PC-9 (cell line): ENCODE measurements around the gene CCDC86. TPM values are rescaled to one million over a fixed set of nuclear protein-coding genes. Genes with fewer than 3 reads are reported as not detected.

ENCODE experiments used
- BruUV-seq: library from RNA; stranded (reverse); fragments of 400-500 nt; replicated peaks from 2 replicates; lab custom pipeline; 2021; lab: Mats Ljungman, UMichigan
- CTCF ChIA-PET: fragments of 300-600 bp; sonication (Branson Sonifier 250); formaldehyde crosslinking; loops from one replicate; lab custom pipeline; 2022; ENCODE audit warnings: antibody characterized with exemption; lab: Charles Lee
- POLR2A ChIA-PET: fragments of 300-600 bp; sonication (Branson Sonifier 250); formaldehyde crosslinking; loops from one replicate; lab custom pipeline; 2022; ENCODE audit warnings: antibody characterized with exemption; ENCODE audit not compliant: unreplicated experiment; lab: Charles Lee
- DNase-seq, 2 experiments: peaks; one replicate each; pipeline versions ENCODE4 v3.0.0 to v3.0.0-alpha.2; 2015 to 2022; ENCODE audit warnings: mixed read lengths in 1 of 2
- H2AFZ ChIP-seq: fragments of 200-600 bp; sonication (generic); 2 replicates; pipeline ENCODE4 v1.8.1; 2017; ENCODE audit warnings: antibody characterized with exemption
- H3F3A ChIP-seq: fragments of 200-600 bp; sonication (generic); 2 replicates; pipeline ENCODE4 v1.8.1; 2017; ENCODE audit warnings: antibody characterized with exemption, mild to moderate bottlenecking, low read depth; ENCODE audit not compliant: insufficient read depth
- H3K27ac ChIP-seq: fragments of 200-600 bp; sonication (generic); 2 replicates; pipeline ENCODE4 v1.6.1; 2016; ENCODE audit warnings: mixed run types
- H3K27me3 ChIP-seq: fragments of 200-600 bp; sonication (generic); 2 replicates; pipeline ENCODE4 v1.6.1; 2016; ENCODE audit warnings: low read depth, mixed run types; ENCODE audit not compliant: insufficient read depth
- H3K36me3 ChIP-seq: fragments of 200-600 bp; sonication (generic); 2 replicates; pipeline ENCODE4 v1.6.1; 2016; ENCODE audit warnings: low read depth, mixed run types
- H3K4me1 ChIP-seq: fragments of 200-600 bp; sonication (generic); replicated peaks from 2 replicates; pipeline ENCODE4 v1.6.1; 2016; ENCODE audit warnings: mixed run types; ENCODE audit not compliant: insufficient read depth
- H3K4me2 ChIP-seq: fragments of 200-600 bp; sonication (generic); 2 replicates; pipeline ENCODE4 v1.6.1; 2017; ENCODE audit warnings: mixed run types
- H3K4me3 ChIP-seq: fragments of 200-600 bp; sonication (generic); 2 replicates; pipeline ENCODE4 v1.6.1; 2016; ENCODE audit warnings: mixed run types
- H3K79me2 ChIP-seq: fragments of 200-600 bp; sonication (generic); 2 replicates; pipeline ENCODE4 v1.6.1; 2017; ENCODE audit warnings: low read depth, mixed run types
- H3K9me2 ChIP-seq: fragments of 200-600 bp; sonication (generic); 2 replicates; pipeline ENCODE4 v1.8.1; 2017; ENCODE audit warnings: mild to moderate bottlenecking; ENCODE audit not compliant: insufficient read depth
- H3K9me3 ChIP-seq: fragments of 200-600 bp; sonication (generic); 2 replicates; pipeline ENCODE4 v1.8.1; 2016; ENCODE audit warnings: low read depth; ENCODE audit not compliant: insufficient read depth
- H4K20me1 ChIP-seq: fragments of 200-600 bp; sonication (generic); 2 replicates; pipeline ENCODE4 v1.8.1; 2017; ENCODE audit not compliant: insufficient read depth
- EZH2 ChIP-seq: fragments of 200-600 bp; sonication (generic); IDR thresholded peaks from 2 replicates; pipeline ENCODE4 v1.8.0; 2017; ENCODE audit warnings: antibody characterized with exemption, low read depth
- intact Hi-C: fragments of 100-400 bp; cut with micrococcal nuclease; formaldehyde crosslinking; loops from one replicate; pipeline ENCODE4 v1.10.0; 2022; ENCODE audit not compliant: unreplicated experiment
- total RNA-seq: library from RNA; stranded (reverse); gene quantifications from 2 replicates; pipeline ENCODE4 v1.2.3, GENCODE V29; 2021
- TF ChIP-seq, protein P1 (sequence below): fragments of 200-600 bp; sonication (generic); conservative IDR thresholded peaks from 2 replicates; pipeline ENCODE4 v1.6.1; 2017; ENCODE audit warnings: mixed run types, antibody characterized with exemption, mild to moderate bottlenecking, moderate library complexity

The CCDC86 gene
- total RNA-seq, 1 experiment from 2014 or later: 35.6 TPM

DNA sequence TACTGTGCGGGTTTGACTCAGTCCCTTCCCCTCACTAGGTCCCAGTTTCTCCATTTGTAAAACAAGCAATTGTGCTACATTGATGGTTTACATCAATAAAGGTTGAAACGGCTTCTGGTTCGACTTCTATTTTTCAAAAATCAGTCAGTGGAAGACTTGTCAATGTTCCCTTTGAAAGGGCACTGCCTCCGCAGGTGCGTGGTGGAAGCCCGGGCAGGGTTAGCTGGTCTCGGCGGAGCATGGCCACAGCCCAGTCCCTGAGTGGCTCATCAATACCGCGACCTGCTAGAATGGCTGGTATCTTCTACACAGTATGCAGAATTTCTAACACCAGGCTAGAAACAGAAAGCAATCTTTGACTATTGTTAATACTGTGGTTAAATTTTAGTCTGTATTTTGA is 40.7 kb upstream of the CCDC86 start:
- Histone ChIP-seq H3K9me3 (no peaks in the 10 kb centered on the region), H3K79me2 (no peaks in the 10 kb centered on the region), H3F3A (no peaks in the 10 kb centered on the region), H3K27me3 (peaks cover 95% of the 10 kb centered on the region), H2AFZ (no peak overlapping the region), H3K4me2 (no peak overlapping the region), H3K4me3 (no peak overlapping the region), H3K9me2 (no peaks in the 10 kb centered on the region), H3K36me3 (no peaks in the 10 kb centered on the region), H4K20me1 (no peaks in the 10 kb centered on the region), H3K4me1 (no peaks in the 10 kb centered on the region), H3K27ac (no peak overlapping the region)
- BruUV-seq: no TSS peak
- TF ChIP-seq, protein P1, sequence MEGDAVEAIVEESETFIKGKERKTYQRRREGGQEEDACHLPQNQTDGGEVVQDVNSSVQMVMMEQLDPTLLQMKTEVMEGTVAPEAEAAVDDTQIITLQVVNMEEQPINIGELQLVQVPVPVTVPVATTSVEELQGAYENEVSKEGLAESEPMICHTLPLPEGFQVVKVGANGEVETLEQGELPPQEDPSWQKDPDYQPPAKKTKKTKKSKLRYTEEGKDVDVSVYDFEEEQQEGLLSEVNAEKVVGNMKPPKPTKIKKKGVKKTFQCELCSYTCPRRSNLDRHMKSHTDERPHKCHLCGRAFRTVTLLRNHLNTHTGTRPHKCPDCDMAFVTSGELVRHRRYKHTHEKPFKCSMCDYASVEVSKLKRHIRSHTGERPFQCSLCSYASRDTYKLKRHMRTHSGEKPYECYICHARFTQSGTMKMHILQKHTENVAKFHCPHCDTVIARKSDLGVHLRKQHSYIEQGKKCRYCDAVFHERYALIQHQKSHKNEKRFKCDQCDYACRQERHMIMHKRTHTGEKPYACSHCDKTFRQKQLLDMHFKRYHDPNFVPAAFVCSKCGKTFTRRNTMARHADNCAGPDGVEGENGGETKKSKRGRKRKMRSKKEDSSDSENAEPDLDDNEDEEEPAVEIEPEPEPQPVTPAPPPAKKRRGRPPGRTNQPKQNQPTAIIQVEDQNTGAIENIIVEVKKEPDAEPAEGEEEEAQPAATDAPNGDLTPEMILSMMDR: no peak
- TF ChIP-seq EZH2: no peak
- CTCF ChIA-PET: no interaction called here
- no peak for DNase-seq
- intact Hi-C loops: no loop called here
- POLR2A ChIA-PET: no interaction called here

DNA sequence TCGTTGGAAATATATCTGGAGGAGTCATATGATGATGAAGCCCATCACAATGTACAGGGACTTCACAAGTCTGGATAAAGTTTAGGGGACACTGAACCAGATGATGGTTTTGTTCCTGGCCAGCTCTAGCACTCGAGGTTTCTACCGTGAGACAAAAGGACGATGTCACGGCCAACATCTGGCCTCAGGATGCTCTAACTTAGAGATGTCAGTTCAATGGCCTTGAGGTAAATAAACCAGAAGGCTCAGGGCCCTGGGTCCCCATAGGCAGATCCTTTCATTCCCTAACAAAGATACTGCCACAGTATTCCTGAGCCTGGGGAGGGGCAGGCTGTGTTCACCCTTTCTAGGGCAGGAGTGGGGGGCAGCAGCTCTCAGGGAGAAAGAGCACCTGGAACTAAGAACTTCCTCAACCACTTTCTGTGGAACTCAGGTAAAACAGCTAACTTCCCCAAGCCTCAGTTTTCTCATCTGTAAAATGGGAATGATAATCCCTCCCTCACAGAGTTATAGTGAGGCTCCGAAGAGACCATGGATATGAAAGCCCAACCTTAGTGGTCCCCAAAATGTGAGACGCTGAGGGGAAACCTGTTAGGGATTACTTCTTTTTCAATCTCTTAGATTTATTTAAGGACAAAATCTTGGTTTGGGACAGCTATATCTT is 38.5 kb upstream of the CCDC86 start:
- H3K79me2 ChIP-seq: no peaks in the 10 kb centered on the region

DNA sequence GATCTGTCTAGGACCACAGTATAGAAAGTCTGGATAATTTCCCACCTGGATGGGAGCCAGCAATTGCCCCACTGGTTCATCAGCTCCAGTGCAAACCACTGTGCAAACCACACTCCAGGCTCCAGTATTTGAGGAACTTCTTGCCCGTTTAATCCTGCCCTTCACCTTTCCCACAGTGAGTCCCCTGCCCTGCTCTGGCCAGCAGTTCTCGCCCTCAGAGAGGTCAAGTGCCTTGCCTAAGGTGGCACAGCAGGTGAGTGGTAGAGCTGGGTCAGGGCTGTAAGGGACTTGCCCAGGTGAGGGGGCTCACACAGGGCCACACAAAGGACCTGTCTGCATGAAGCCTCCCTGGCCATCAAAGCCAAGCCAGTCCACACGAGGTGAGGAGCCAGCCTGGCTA is 32.7 kb upstream of the CCDC86 start:
- Histone ChIP-seq H3F3A (no peaks in the 10 kb centered on the region), H3K9me3 (no peaks in the 10 kb centered on the region), H3K79me2 (no peaks in the 10 kb centered on the region), H2AFZ (no peak overlapping the region), H3K27me3 (peaks cover 70% of the 10 kb centered on the region), H3K9me2 (no peaks in the 10 kb centered on the region), H3K27ac (no peak overlapping the region), H3K4me3 (no peak overlapping the region), H3K4me2 (no peak overlapping the region), H4K20me1 (no peaks in the 10 kb centered on the region; the same call in 1 of the 2 replicates), H3K4me1 (no peaks in the 10 kb centered on the region), H3K36me3 (no peaks in the 10 kb centered on the region)
- CTCF ChIA-PET: no interaction called here
- TF ChIP-seq, protein P1: no peak
- TF ChIP-seq EZH2: no peak
- no peak for DNase-seq
- BruUV-seq: no TSS peak
- POLR2A ChIA-PET: no interaction called here
- intact Hi-C loops: no loop called here

More for the DNA sequence above, 38.5 kb upstream of the CCDC86 start:
- no peaks in the 10 kb centered on the region for H3K9me2 ChIP-seq
- H4K20me1 ChIP-seq: no peaks in the 10 kb centered on the region
- BruUV-seq: no TSS peak
- intact Hi-C loops: no loop called here
- H3K4me3 ChIP-seq: no peak overlapping the region
- ChIA-PET CTCF (no interaction called here), POLR2A (no interaction called here)
- no peaks in the 10 kb centered on the region for H3K36me3 ChIP-seq
- DNase-seq: no peak
- TF ChIP-seq, protein P1: no peak
- no peak for TF ChIP-seq EZH2
- no peak overlapping the region for H2AFZ ChIP-seq
- no peak overlapping the region for H3K27ac ChIP-seq
- H3K4me2 ChIP-seq: no peak overlapping the region
- no peaks in the 10 kb centered on the region for H3K4me1 ChIP-seq
- H3K27me3 ChIP-seq: peaks cover 95% of the 10 kb centered on the region
- no peaks in the 10 kb centered on the region for H3K9me3 ChIP-seq
- H3F3A ChIP-seq: no peaks in the 10 kb centered on the region
